ENCODE results near the gene LSM10. TPM values are rescaled to one million over a fixed set of nuclear protein-coding genes. Genes with fewer than 3 reads are reported as not detected.

LSM10 gene
- total RNA-seq, 1 experiment from 2014 or later = 7.3 TPM

GRCh38 chr1:36384542-36385409 is 12.9 kb downstream of the LSM10 start:
- peak; percentile 27 for DNase-seq (ENCODE audit: low read depth)

GRCh38 chr1:36383240-36383639 is 14.5 kb downstream of the LSM10 start:
- DNase-seq (ENCODE audit: low read depth) = no peak

- DNase-seq (ENCODE audit: low read depth) = no peak
Measured at GRCh38 chr1:36382669-36383068, 15.0 kb downstream of the LSM10 start.

GRCh38 chr1:36382231-36382630 is 15.5 kb downstream of the LSM10 start:
- no peak for DNase-seq (ENCODE audit: low read depth)

- no peak for DNase-seq (ENCODE audit: low read depth)
Measured at GRCh38 chr1:36381405-36381804, 16.3 kb downstream of the LSM10 start.

GRCh38 chr1:36380782-36381181 is 16.9 kb downstream of the LSM10 start:
- DNase-seq (ENCODE audit: low read depth) = no peak

- no peak for DNase-seq (ENCODE audit: low read depth)
Measured at GRCh38 chr1:36380143-36380619, 17.5 kb downstream of the LSM10 start.

GRCh38 chr1:36377791-36378492 is 19.8 kb downstream of the LSM10 start:
- no peak for DNase-seq (ENCODE audit: low read depth)

GRCh38 chr1:36372617-36373016 is 25.1 kb downstream of the LSM10 start:
- DNase-seq (ENCODE audit: low read depth) = peak; percentile 5

GRCh38 chr1:36369061-36369861 is 28.4 kb downstream of the LSM10 start:
- DNase-seq (ENCODE audit: low read depth) = peak; percentile 66

GRCh38 chr1:36367798-36368197 is 29.9 kb downstream of the LSM10 start:
- DNase-seq (ENCODE audit: low read depth) = no peak

GRCh38 chr1:36367066-36367465 is 30.6 kb downstream of the LSM10 start:
- DNase-seq (ENCODE audit: low read depth) = no peak

- DNase-seq (ENCODE audit: low read depth) = peak; percentile 88
Measured at GRCh38 chr1:36366091-36366661, 31.5 kb downstream of the LSM10 start.

- DNase-seq (ENCODE audit: low read depth) = peak; percentile 85
Measured at GRCh38 chr1:36365381-36365780, 32.3 kb downstream of the LSM10 start.

GRCh38 chr1:36359911-36360550 is 37.7 kb downstream of the LSM10 start:
- DNase-seq (ENCODE audit: low read depth) = peak; percentile 24

GRCh38 chr1:36359383-36359782 is 38.3 kb downstream of the LSM10 start:
- no peak for DNase-seq (ENCODE audit: low read depth)

GRCh38 chr1:36358514-36359084 is 39.1 kb downstream of the LSM10 start:
- no peak for DNase-seq (ENCODE audit: low read depth)

GRCh38 chr1:36355811-36356210 is 41.9 kb downstream of the LSM10 start:
- no peak for DNase-seq (ENCODE audit: low read depth)

GRCh38 chr1:36354486-36354885 is 43.2 kb downstream of the LSM10 start:
- no peak for DNase-seq (ENCODE audit: low read depth)
